Stimulated activated CD8-positive, alpha-beta memory T cell treated with anti-CD3 and anti-CD28 coated beads, Interleukin-4, amount 100 ng/mL, for 48 hours (primary cell): ENCODE measurements around the gene PPARG.
"Not testable (repeated sequence)": the region's sequence is repeated elsewhere in the genome, so short reads cannot be mapped to it uniquely, and the experiment has no call there.

Experiments
- DNase-seq: peaks from one replicate; pipeline ENCODE4 v3.0.0-alpha.2; 2020

PPARG gene

DNA sequence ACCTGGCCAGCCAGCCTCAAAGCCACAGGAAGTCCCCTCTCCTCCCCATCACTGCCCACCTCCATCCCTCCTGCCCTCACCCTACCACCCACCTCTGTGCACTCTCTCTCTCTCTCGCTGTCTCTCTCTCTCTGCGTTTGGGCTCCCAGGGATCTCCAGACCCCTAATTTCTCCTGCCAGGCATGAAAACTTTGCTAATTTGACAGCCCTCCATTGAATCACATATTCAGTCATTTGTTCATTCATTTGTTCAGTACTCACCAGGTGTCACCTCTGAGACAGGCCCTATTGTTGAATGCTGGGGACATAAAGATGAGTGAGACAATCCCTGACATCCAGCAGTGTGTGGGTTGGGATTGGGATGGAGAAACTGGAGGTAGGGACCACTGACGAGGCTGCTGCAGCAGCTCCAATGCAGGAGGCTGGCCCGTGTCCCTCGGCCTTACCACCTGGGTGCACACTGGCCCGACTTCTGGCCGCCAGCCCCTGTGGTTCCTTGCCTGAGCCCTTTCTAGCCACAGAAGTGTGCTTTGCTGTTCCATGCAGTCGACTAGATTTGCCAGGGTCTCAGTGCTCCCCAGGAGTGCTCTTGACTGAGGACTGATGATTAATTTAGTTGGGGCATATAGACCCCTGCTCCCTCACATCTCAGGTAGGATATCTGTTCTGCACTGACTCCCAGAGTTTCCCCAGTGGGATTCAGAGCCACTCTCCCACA is 156.8 kb downstream of the PPARG start:
- no peak for DNase-seq

DNA sequence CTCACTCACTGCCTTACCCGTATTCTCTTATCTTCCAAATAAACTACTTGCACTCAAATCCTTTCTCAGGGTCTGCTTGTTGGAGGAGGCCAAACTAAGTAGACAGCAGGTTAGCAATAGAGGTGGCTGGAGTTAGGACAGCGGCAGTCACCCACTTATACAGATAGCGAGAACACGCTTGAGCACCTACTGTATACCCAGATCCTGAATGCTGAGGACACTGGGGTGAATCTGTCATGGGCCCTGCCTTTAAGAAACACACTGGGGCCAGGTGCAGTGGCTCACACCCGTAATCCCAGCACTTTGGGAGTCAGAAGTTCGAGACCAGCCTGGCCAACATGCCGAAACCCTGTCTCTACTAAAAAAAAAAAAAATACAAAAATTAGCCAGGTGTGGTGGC is 157.4 kb downstream of the PPARG start:
- no peak for DNase-seq

DNA sequence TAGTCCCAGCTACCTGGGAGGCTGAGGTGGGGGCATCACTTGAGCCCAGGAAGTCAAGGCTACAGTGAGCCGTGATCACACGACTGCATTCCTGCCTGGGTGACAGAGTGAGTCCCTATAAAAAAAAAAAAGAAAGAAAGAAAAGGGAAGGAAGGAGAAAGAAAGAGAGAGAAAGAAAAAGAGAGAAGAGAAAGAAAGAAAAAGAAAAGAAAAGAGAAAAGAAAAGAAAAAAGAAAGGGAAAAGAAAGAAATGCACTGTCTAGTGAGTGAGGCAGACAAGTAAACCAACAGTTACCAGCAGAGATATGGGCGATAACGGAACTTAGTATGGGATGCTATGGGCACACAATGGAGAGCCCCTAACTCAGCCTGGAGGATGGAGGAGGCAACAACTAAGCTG is 158.2 kb downstream of the PPARG start:
- no peak for DNase-seq

DNA sequence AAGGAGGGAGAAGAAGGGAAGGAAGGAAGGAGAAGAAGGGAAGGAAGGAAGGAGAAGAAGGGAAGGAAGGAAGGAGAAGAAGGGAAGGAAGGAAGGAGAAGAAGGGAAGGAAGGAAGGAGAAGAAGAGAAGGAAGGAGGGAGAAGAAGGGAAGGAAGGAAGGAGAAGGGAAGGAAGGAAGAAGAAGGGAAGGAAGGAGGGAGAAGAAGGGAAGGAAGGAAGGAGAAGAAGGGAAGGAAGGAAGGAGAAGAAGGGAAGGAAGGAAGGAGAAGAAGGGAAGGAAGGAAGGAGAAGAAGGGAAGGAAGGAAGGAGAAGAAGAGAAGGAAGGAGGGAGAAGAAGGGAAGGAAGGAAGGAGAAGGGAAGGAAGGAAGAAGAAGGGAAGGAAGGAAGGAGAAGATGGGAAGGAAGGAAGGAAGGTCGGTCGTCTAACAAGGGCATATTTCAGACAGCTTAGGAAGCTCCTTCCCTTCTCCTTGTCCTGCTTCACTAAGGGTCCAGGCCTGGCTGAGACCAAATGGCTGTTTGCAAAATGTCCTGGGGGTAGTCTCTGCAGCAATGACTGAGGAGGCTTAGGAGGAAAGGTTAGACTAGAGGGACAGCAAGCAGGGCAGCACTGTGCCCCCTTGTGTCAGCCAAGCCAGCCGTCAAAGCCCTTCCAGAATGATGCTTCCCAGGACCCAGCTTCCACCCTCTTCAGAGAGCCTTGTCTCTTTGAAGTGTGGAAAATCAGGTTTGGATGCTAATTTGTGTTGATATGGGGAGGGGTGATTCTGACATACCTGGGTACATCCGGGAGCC is 159.7 kb downstream of the PPARG start:
- not testable (repeated sequence) for DNase-seq

DNA sequence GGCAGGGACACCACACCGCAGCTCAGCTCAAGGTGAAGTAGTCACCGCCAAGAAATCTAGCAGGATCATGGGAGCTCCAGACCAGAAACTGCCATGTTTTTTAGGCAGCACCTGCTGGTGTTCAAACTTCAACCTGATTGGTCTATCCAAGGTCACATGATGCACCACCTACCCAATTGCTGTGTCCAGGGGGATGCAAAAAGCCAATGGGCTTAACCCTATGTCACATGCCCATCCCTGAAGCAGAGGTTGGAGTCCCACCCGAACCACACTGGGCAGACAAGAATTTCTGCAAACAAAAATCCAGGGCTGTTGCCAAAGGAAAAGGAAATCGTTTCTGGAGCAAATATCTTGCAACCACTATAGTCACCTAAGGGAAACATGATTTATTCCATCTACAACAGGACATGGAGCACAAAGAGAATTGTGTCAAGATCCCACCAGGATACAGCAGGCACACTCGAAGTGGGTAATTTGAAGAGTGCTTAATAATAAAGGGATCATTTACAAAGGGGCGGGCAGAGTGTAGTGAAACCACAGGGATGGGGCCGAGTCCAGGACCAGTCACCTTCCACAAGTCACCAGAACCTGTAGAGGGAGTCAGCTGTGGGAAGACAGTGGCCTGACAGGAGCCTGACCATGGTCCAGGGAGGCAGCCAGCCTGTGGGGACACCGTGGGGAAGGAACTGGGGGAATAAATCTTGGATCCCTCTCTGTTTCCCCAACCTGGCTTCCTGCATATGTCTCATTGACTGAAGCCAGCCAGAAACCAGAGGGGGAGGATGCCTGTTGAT is 161.2 kb downstream of the PPARG start:
- DNase-seq: no peak

DNA sequence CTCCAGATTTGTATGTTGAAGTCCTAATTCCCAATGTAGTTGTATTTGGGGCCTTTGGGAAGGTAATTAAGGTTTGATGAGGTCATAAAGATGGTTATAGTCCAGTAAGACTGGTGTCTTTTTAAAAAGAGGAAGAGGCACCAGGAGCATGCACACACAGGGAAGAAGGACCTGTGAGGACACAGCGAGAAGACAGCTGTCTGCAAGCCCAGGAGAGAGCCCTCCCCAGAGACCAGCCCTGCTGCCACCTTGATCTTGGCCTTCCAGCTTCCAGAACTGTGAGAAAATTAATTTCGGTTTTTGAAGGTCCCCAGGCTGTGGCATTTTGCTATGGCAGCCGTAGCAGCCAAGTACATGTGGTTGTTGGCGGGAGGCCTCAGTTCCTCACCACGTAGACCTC is 162.6 kb downstream of the PPARG start:
- no peak for DNase-seq

DNA sequence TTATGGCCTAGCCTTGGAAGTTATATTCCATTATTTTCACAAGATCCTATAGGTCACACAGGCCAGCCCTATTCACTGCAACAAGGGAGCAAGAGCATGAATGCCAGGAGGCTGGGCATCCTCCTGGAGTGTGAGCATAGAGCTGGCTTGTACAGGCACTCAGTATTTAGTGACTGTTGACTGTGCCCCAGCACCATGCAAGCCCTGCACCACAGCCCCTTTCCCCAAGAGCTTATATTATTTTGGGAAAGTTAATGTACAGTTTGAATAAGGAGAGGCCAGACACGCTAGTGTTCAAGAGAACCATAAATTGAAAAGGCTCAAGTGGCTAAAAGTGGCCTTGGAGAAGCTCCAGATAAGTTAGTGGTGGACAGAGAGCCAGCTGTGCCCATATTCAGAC is 163.1 kb downstream of the PPARG start:
- DNase-seq: no peak

DNA sequence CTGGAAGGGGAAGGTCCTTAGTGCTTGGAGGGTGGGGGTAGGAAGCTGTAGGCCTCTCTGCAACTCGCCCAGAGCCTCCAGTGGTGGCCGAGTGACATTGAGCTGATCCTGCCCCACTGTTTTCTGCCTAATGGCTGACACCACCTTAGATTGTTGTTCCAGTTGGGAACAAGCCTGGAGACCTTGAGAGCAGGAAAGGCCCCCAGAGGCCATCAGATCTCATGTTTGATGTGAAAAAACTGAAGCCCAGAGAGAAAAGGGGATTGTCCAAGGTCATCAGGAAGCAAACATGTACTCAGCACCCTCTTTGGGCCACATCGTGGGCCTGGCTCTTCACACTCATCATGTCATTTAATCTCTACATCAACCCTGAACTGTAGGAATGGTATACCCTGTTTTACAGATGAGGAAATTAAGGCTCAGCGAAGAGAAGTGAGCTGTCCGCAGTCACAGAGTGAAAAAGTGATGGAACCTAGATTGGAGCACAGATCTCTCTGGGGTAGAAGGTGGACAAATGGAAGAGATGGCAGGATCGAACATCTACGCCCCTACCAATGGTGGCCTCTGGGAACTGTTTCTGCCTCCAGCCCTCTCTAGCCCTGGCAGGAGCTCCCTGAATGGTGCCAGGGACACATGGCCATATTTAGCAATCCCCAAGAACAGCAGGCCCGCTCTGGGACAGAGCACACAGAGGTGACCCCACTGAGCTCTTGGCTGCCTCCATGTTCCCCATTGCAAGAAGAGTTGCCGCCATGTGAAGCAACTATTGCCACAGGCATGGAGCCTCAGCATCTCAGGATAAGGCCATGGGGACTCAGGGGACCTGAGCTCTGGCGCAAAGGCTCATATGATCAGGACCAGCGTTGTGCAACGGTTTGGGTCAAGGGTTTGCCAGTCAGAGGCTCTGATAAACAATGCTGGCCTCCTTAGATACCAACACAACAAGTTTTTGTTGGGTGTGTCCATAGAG is 163.8 kb downstream of the PPARG start:
- no peak for DNase-seq

DNA sequence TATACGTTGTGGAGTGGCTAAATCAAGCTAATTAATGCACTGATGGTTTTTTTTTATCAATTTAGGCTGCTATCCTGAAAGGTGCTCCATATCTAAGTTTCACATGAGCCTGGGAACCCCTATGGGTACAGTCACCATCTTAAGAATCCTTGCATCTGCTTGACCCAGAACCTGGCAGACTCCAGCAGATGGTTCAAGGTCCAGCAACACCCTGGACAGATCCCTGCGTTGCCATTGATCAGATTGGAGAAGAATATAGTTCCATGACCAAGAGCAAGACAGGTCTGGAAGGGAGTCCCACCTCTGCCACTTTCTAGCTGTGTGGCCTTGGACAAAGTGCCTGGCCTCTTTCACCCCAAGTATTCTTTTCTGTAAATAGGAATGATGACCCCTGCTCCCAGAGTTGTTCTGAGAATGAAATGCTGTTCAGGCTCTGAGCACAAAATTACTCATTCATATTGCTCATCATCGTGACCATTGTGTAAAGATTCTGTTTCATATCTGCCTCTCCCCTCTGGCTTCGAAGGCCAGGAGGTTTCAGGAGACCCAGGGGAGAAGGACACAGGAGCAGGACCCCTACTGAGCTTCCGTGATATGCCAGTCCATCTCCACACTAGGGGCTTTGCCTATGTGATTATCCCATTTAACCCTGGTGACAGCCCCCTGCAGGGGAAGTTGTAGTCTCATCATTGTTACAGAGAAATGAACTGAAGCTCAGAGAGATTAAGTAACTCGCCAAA is 165.4 kb downstream of the PPARG start:
- DNase-seq: no peak

DNA sequence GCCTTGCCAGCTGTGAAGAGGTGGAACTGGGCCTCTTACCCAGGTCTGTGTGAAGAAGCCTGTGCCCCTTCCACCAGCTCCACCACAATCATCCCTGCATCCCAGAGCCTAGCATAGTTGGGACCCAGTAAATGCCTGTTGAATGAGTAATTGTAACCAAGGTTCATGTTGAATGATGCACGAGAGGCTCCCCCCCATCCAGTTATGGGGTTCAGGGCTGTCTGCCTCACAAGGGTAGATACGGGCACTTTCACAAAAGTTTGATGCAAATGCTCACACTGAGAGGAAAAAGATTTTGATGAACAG is 165.9 kb downstream of the PPARG start:
- no peak for DNase-seq

DNA sequence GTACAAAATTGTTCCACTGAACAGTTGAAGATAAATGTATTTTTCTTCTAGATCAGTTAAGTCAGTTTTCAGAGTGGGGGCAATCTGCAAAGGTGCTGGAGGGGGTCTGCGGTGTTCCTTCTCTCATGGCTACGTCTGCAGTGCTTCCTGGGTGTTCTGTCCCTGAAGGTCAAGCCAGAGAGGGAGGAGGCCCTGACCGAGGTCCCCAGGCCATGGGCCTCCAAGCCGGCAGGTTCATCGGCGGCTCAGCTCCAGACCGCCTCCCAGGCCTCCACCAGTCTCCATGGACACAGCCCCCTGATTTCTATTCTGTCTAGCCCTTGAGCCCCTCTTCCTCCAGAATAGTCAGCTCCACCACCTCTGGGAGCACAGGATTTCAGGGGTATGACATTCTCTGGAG is 166.9 kb downstream of the PPARG start:
- no peak for DNase-seq

DNA sequence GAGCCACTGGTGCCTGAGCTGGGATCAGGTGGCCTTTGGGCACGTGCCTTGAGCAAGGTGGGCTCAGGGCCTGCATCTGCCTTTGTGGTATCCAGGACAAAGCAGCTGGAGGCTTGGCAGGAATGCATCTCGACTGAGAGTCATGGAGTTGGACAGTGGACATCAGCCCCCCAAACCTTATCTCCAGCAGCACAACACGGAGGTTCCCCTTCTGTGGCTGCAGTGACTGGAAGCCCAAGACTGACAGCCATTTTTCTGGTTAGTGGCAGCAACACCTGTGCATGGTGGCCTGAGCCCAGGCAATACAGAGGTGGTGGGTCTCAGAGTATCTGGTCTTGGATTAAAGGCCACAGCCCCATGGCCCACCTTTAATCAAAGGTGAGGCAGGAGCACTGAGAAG is 167.6 kb downstream of the PPARG start:
- DNase-seq: no peak

DNA sequence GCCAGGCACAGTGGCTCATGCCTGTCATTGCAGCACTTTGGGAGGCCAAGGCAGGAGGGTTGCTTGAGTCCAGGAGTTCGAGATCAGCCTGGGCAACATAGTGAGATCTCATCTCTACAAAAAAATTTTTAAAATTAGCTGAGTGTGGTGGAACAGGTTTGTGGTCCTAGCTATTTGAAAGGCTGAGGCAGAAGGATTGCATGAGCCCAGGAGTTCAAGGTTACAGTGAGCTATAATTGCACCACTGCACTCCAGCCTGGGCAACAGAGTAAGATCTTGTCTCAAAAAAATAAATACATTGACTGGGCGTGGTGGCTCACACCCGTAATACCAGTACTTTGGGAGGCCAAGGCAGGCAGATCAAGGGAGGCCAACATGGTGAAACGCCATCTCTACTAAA is 168.5 kb downstream of the PPARG start:
- DNase-seq: not testable (repeated sequence)

DNA sequence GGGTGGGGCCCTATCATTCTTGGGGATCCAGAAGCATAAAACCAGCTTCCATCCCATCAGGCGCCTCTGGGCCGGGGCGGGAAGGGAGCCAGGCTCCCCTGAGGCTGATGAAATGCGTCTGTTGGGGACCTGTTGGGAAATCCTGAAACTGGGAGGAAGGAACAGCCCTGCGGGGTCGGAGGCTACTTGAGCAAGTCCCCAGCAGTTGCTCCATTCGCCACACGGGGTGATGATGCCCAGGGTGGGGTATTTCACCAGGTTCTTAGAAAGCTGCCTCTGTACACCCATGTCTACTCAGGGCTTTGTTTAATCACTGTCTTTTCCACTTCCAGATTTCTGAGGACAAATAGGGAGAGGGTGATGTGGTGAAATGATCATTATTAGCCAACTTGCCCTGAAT is 170.0 kb downstream of the PPARG start:
- DNase-seq: no peak

DNA sequence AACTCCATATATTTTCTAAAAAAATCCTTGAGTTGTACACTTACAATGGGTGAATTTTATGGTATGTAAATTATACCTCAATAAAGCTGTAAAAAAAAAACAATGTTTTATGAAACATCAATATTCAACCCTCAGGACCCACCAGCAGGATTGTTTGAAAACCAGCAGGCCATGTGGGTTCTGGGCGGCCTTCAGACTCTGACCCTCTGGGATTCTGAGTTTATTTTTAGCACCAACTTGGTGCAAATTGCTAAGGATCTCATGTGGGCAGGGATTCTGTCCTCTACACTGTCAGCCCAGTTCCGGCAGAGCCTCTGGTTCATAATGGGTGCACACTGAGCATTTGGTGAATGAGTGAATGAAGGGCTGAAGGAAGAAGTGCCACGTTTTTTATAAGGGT is 171.3 kb downstream of the PPARG start:
- no peak for DNase-seq

DNA sequence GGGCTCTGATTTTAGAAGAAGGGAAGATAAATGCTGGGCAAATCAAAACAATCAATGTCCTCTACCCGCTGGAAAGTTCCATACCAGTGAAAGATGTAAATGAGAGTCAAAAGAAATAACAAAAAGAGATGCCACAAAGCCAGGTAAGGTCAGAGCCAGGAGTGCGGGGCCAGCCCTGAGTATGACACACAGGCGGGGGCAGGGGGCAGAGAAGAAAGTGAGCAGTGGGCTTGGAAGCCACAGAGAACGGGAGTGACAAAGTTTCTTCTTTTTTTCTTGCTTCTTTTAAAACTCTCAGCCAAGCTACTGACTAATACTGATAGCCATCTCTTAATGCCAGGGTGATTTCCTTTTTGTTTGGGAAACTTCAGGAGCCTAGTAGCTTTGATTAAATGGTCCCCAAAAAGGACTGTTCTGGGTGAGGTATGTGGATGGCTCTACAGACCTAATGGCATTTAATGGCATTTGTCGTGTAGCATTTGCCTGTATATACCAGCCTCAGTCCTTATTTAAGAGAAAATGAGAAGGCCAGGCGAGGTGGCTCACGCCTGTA is 172.3 kb downstream of the PPARG start:
- peak; percentile 38 for DNase-seq

DNA sequence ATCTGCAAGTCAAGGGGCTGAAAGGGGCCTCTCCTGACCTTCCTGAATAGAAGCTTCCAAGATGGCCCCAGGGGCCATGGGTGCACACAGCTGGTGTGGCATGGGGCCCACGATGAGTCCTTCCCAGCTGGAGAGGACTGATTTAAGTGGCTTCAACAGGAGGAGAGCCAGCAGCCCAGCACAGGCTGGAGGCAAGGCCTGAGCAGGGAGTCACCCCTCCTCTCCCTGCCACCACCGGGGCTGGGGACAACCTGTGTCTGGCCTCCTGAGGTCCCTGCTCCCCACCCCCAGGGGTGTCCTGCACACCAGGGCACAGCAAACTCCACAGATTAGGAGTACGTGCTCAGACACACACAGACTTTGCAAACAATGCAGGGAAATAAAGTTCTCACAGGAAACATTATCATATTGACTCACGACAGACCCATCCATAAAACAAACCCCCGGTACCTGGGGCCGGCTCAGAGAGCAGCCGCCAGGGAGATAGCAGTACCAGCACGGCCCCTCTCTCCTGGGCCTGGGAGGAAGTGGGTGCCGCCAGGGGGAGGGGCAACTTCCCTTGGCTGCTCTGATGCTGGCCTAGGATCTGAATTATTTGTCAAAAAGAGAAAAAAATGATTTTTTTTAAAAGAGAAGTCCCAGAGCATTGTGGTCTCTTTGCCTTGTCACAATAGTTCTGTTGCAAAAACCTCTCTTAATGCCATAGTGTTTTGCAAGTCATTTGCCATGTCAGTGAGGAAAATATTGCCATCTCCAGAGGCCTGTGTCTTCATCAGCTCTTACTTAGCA is 173.5 kb downstream of the PPARG start:
- peak; percentile 37 for DNase-seq

DNA sequence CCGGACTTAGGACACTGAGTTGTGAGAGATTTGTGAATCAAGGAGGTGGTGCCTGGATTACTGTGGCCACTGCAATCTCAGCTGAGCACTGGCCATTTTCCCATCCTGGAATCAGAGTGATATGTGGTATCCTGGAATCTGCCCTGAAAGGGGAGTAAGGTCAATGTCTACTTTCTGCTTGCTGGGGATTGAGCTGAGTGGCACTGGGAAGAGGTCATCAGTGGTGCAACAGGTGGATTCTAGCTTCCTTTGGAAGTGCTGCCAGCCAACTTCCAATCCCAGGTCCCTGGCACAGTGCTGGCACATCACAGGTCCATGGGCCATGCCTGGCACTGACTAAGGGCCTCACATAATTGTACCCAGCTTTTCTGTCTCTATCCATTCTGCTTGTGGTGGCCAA is 174.8 kb downstream of the PPARG start:
- DNase-seq: no peak

DNA sequence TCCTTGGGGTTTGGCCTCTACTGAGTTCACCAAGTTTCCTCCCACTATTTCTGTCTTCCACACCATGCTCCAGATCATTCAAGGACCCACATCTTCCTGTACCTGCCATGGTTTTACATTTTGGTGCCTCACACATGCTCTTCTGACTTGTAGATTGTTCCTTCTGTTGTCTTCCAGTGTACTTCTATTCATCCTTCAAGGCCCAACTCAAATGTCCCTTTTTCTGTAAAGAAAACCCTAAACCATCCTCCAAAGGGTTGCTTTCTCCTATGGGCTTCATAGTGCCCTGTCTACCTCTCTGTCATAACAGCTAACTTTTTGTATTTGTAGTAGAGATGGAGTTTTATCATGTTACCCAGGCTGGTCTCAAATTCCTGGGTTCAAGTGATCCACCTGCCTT is 175.3 kb downstream of the PPARG start:
- no peak for DNase-seq

DNA sequence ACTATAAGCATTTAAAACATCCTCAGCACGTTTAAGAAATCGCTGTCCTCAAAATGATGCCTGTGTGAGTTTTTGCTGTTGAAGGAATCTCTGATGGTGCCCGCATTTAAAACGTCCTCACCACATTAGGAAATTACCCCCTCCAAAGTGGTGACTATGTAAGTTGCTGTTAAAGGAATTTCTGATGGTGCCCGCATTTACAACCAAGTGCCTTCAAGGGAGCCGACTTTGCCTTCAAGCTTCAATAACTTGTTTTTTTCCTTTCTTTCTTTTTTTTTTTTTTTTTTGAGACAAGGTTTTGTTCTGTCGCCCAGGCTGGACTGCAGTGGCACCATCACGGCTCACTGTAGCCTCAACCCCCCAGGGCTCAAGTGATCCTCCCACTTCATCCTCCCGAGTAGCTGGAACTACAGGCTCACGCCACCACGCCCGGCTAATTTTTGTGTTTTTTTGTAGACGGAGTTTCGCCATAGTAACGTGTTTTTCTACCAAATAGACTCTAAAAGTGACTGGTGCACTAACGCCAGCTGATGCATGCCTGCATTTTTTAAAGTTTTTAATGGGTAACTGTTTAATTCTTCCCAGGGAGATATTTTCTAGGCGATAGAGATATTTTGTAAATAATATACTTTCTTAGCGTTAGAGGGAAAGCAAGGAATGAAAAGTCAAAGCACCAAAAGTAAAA is 176.4 kb downstream of the PPARG start:
- DNase-seq: no peak
